Measurements from ENCODE around the gene INTS7.
"Not testable (repeated sequence)": the region's sequence is repeated elsewhere in the genome, so short reads cannot be mapped to it uniquely, and the experiment has no call there.

The INTS7 gene

GRCh38 chr1:212004895-212005608, 30.3 kb downstream of the INTS7 start:
- H3K4me3 ChIP-seq (ENCODE audit: low read depth, low read length), result no peak overlapping the region
- no peak for DNase-seq (ENCODE audit: low read depth)
- TF ChIP-seq POLR2A (IDR thresholded peaks at IDR 0.05; ENCODE audit: extremely low read depth, insufficient read length) (no peak), MYC (IDR thresholded peaks at IDR 0.05; ENCODE audit: low read depth, low read length) (no peak)
- TF ChIP-seq, protein P1, sequence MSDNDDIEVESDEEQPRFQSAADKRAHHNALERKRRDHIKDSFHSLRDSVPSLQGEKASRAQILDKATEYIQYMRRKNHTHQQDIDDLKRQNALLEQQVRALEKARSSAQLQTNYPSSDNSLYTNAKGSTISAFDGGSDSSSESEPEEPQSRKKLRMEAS (IDR thresholded peaks at IDR 0.05; ENCODE audit: low read depth, low read length), result no peak
- TF ChIP-seq, protein P2, sequence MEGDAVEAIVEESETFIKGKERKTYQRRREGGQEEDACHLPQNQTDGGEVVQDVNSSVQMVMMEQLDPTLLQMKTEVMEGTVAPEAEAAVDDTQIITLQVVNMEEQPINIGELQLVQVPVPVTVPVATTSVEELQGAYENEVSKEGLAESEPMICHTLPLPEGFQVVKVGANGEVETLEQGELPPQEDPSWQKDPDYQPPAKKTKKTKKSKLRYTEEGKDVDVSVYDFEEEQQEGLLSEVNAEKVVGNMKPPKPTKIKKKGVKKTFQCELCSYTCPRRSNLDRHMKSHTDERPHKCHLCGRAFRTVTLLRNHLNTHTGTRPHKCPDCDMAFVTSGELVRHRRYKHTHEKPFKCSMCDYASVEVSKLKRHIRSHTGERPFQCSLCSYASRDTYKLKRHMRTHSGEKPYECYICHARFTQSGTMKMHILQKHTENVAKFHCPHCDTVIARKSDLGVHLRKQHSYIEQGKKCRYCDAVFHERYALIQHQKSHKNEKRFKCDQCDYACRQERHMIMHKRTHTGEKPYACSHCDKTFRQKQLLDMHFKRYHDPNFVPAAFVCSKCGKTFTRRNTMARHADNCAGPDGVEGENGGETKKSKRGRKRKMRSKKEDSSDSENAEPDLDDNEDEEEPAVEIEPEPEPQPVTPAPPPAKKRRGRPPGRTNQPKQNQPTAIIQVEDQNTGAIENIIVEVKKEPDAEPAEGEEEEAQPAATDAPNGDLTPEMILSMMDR (IDR thresholded peaks at IDR 0.05; ENCODE audit: low read depth, low read length), result no peak

GRCh38 chr1:212002536-212002935, 32.8 kb downstream of the INTS7 start:
- H3K4me3 ChIP-seq (ENCODE audit: low read depth, low read length), result no peak overlapping the region
- TF ChIP-seq, protein P2 (IDR thresholded peaks at IDR 0.05; ENCODE audit: low read depth, low read length), result no peak
- TF ChIP-seq POLR2A (IDR thresholded peaks at IDR 0.05; ENCODE audit: extremely low read depth, insufficient read length), result no peak
- TF ChIP-seq MYC (IDR thresholded peaks at IDR 0.05; ENCODE audit: low read depth, low read length), result no peak
- TF ChIP-seq, protein P1 (IDR thresholded peaks at IDR 0.05; ENCODE audit: low read depth, low read length), result no peak
- DNase-seq (ENCODE audit: low read depth), result no peak

GRCh38 chr1:211997426-211997825, 37.9 kb downstream of the INTS7 start:
- not testable (repeated sequence) for H3K4me3 ChIP-seq (ENCODE audit: low read depth, low read length); DNase-seq (ENCODE audit: low read depth)

DNA sequence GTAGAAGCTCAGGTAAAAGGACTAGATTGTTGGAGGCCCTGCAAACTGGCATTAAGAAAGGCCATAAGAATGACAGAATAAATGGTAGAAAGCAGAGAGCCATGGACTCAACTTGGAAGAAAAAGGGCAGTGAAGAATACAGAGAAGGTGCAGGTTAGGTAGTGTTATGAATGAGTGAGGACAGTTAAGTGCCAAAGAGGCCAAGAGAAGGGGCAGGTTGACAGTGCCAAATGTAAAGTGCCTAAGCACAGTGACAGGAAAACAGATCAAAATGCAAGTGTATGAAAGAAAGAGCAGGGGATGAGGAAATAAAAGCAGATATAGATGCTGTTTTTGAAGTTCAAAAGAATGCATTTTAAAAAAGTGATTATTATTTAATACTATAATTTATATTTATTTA, 43.7 kb downstream of the INTS7 start:
- DNase-seq (ENCODE audit: low read depth), result no peak
- TF ChIP-seq MYC (IDR thresholded peaks at IDR 0.05; ENCODE audit: low read depth, low read length) (no peak), POLR2A (IDR thresholded peaks at IDR 0.05; ENCODE audit: extremely low read depth, insufficient read length) (no peak)
- TF ChIP-seq, protein P2 (IDR thresholded peaks at IDR 0.05; ENCODE audit: low read depth, low read length), result no peak
- TF ChIP-seq, protein P1 (IDR thresholded peaks at IDR 0.05; ENCODE audit: low read depth, low read length), result no peak
- no peak overlapping the region for H3K4me3 ChIP-seq (ENCODE audit: low read depth, low read length)

- H3K4me3 ChIP-seq (ENCODE audit: low read depth, low read length), result no peak overlapping the region
- TF ChIP-seq, protein P2 (IDR thresholded peaks at IDR 0.05; ENCODE audit: low read depth, low read length), result no peak
- TF ChIP-seq, protein P1 (IDR thresholded peaks at IDR 0.05; ENCODE audit: low read depth, low read length), result no peak
- TF ChIP-seq MYC (IDR thresholded peaks at IDR 0.05; ENCODE audit: low read depth, low read length), result no peak
- no peak for TF ChIP-seq POLR2A (IDR thresholded peaks at IDR 0.05; ENCODE audit: extremely low read depth, insufficient read length)
- DNase-seq (ENCODE audit: low read depth), result no peak
Measured at GRCh38 chr1:211986628-211987254, 48.6 kb downstream of the INTS7 start.

DNA sequence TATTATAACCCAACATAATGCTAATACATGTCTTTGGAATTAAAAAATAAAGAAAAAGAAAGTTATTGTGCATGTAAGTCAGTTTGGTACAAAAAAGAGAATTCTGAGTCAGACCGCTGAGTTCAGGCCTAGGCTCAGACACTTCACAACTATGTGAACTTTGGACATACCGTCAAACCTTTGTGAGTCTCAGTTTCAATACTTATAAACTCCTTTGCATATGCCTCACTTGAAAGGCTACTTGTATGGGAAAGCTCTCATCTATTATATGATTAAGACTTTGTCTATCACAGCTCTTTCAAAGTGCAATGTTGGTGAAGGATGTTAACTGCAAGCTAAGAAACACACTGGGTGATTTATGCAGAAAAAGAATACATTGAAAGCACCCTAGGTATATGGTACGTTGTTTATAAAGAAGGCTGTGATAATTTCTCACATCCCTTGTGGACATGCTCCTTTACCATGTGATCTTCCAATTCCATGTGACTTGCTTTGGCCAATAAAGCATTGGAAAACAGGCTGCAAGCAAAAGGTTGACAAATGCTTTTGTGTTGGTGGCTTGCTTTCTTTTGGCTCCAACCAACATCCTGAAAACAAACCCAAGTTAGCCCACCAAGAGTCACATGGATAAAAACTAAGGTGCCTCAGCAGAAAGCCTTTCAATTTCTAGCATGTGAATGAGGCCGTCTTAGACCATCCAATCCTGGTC, 49.6 kb downstream of the INTS7 start:
- no peak overlapping the region for H3K4me3 ChIP-seq (ENCODE audit: low read depth, low read length)
- DNase-seq (ENCODE audit: low read depth), result no peak
- TF ChIP-seq POLR2A (IDR thresholded peaks at IDR 0.05; ENCODE audit: extremely low read depth, insufficient read length) (no peak), MYC (IDR thresholded peaks at IDR 0.05; ENCODE audit: low read depth, low read length) (no peak)
- TF ChIP-seq, protein P2 (IDR thresholded peaks at IDR 0.05; ENCODE audit: low read depth, low read length), result no peak
- TF ChIP-seq, protein P1 (IDR thresholded peaks at IDR 0.05; ENCODE audit: low read depth, low read length), result no peak
